ENCODE data around the gene ATP7A. TPM values are rescaled to one million over a fixed set of nuclear protein-coding genes. Genes with fewer than 3 reads are reported as not detected.

ATP7A gene
- total and polyA plus RNA-seq, 9 of the 15 experiments (the other 6 are each of a cell fraction or from before 2014, with no cell fraction given), result 7.8 to 22.7 (median 11.6) TPM

GRCh38 chrX:78019586-78020483 lies 109.3 kb downstream of the ATP7A start:
- no peaks in the 10 kb centered on the region for H4K20me1 ChIP-seq (replicated peaks; ENCODE audit: control insufficient read depth, insufficient read depth, low read length)
- DNase-seq (ENCODE audit: extremely low read depth in 1 of 4, low spot score in 3 of 4) (peak in 1 of 4 experiments; percentile 21), FAIRE-seq (no peak), ATAC-seq (peak; percentile 44; the same call in 2 of the 3 replicates)
- no peaks in the 10 kb centered on the region for H3K27me3 ChIP-seq (ENCODE audit: control insufficient read depth in 2 of 2, insufficient read depth in 2 of 2, low read length in 2 of 2)
- in situ Hi-C loops (cut with MboI) (loop anchor here (10.0 kb wide), 2 partner anchors 115 to 1465 kb away; no protein-coding TSS in a partner anchor), intact Hi-C loops (cut with micrococcal nuclease) (loop anchor here (10.0 kb wide), 1 partner anchor 1465 kb away; no protein-coding TSS in a partner anchor)
- no peak overlapping the region for H3K27ac ChIP-seq (ENCODE audit: extremely low read depth, low read depth, low read length)
- POLR2A ChIA-PET, result no interaction called here
- H3K9me3 ChIP-seq (replicated peaks; ENCODE audit: control insufficient read depth, insufficient read depth, low read depth, low read length), result no peaks in the 10 kb centered on the region
- WGBS (ENCODE audit: insufficient coverage, low coverage, missing lambda C conversion rate), result 40% methylated on average over 11 of the region's 12 CpGs
- H3K9me1 ChIP-seq (ENCODE audit: control insufficient read depth, insufficient read depth, low read length), result no peaks in the 10 kb centered on the region
- no peak overlapping the region for H3K4me2 ChIP-seq (ENCODE audit: insufficient read depth, low read length)
- H3K4me3 ChIP-seq, result no peak overlapping the region
- H3K36me3 ChIP-seq (ENCODE audit: control insufficient read depth, insufficient read depth, low read length), result peaks cover 4% of the 10 kb centered on the region; the same call in 1 of the 3 replicates
- no TSS peak for BruUV-seq (replicated peaks)
- H3K9ac ChIP-seq (ENCODE audit: insufficient read depth in 1 of 2, low read depth in 2 of 2, low read length in 2 of 2), result no peak overlapping the region
- CTCF ChIA-PET (ENCODE audit: low intra/inter-chr PET ratio), result no interaction called here
- no peak overlapping the region for H2AFZ ChIP-seq (ENCODE audit: low read depth, low read length)
- H3K79me2 ChIP-seq (ENCODE audit: control insufficient read depth, insufficient read depth, low read length), result no peaks in the 10 kb centered on the region
- H3K4me1 ChIP-seq (replicated peaks in 1 of 2; ENCODE audit: control insufficient read depth in 2 of 2, insufficient read depth in 2 of 2, low read length in 2 of 2), result no peaks in the 10 kb centered on the region; a peak in 1 of 5 replicates
- no peak for TF ChIP-seq CREBBP (IDR thresholded peaks at IDR 0.05; ENCODE audit: low read depth, low read length)
- no peak for TF ChIP-seq PTBP1 (IDR thresholded peaks at IDR 0.05; ENCODE audit: low read depth, low read length)
- peak; percentile 50 for TF ChIP-seq TCF3 (CRISPR knock-in tag; IDR thresholded peaks at IDR 0.05)
- no peak for TF ChIP-seq ELK3 (CRISPR knock-in tag; IDR thresholded peaks at IDR 0.05)
- TF ChIP-seq ZBTB34 (CRISPR knock-in tag; IDR thresholded peaks at IDR 0.05), result no peak
- TF ChIP-seq ELK1 (CRISPR knock-in tag; IDR thresholded peaks at IDR 0.05), result no peak
- TF ChIP-seq ZNF592 (IDR thresholded peaks at IDR 0.05), result no peak
- TF ChIP-seq KDM1A (IDR thresholded peaks at IDR 0.05), result peak; percentile 49 to 54; a peak in 2 of 4 replicates
- TF ChIP-seq BRF1 (IDR thresholded peaks at IDR 0.05; ENCODE audit: borderline replicate concordance, extremely low read depth, insufficient read length), result no peak
- TF ChIP-seq ELF2 (CRISPR knock-in tag; IDR thresholded peaks at IDR 0.05), result no peak
- no peak for TF ChIP-seq ILK (tag; IDR thresholded peaks at IDR 0.05; ENCODE audit: borderline replicate concordance, low read depth)
- TF ChIP-seq ARID1B (IDR thresholded peaks at IDR 0.05), result peak; percentile 36; the same call in 1 of the 2 replicates
- TF ChIP-seq POLR2AphosphoS5 (IDR thresholded peaks at IDR 0.05; ENCODE audit: control insufficient read depth, insufficient read depth, low read depth, low read length), result 0 out of 2 replicates have a peak, but pooled peaks have one; percentile 26

All from K562 (cell line).